Esophagus muscularis mucosa (tissue), 4 donors: Measurements from ENCODE around the gene NPRL2.

ENCODE experiments used
- EP300 ChIP-seq: sonication (generic); formaldehyde crosslinking; IDR thresholded peaks from one replicate; pipeline ENCODE4 v1.6.1; 2017; ENCODE audit warnings: antibody characterized with exemption
- POLR2A ChIP-seq: fragments of 450-650 bp; IDR thresholded peaks from one replicate; pipeline ENCODE4 v1.6.1; 2017; ENCODE audit warnings: antibody characterized with exemption, moderate library complexity, mild to moderate bottlenecking, low read depth
- POLR2AphosphoS5 ChIP-seq, 2 donors: sonication (generic); formaldehyde crosslinking; IDR thresholded peaks; one replicate each; pipeline ENCODE4 v1.6.1; 2017; ENCODE audit warnings: antibody characterized with exemption in 2 of 2
- TF ChIP-seq, protein P1 (sequence below), 3 experiments: fragments of 200-600 bp in 2 of 3; fragments of 450-650 bp in 1 of 3; sonication (generic) in 2 of 3; IDR thresholded peaks; one replicate each; pipeline ENCODE4 v1.5.1; 2017 to 2019; ENCODE audit warnings: antibody characterized with exemption in 3 of 3, mild to moderate bottlenecking in 2 of 3, moderate library complexity in 1 of 3

DNA sequence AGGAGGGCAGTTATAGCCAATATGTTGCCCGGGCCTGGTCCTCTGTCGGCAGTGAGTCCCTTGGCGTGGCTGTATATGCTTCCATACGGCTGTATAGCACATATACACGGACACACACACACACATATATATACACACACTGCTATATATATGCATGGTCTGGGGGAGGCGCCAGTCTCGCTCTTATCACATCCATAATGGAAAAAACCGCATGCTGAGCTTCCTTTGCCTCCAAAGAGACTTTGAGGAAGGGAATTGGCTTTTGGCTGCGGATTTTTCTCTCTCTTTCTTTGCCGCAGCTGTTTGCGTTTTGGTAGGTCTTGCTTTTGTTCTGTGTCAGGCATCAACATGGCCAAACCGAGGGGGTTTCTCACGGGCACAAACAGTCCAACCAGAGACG, 20.0 kb upstream of the NPRL2 start:
- TF ChIP-seq, protein P1, sequence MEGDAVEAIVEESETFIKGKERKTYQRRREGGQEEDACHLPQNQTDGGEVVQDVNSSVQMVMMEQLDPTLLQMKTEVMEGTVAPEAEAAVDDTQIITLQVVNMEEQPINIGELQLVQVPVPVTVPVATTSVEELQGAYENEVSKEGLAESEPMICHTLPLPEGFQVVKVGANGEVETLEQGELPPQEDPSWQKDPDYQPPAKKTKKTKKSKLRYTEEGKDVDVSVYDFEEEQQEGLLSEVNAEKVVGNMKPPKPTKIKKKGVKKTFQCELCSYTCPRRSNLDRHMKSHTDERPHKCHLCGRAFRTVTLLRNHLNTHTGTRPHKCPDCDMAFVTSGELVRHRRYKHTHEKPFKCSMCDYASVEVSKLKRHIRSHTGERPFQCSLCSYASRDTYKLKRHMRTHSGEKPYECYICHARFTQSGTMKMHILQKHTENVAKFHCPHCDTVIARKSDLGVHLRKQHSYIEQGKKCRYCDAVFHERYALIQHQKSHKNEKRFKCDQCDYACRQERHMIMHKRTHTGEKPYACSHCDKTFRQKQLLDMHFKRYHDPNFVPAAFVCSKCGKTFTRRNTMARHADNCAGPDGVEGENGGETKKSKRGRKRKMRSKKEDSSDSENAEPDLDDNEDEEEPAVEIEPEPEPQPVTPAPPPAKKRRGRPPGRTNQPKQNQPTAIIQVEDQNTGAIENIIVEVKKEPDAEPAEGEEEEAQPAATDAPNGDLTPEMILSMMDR (IDR thresholded peaks at IDR 0.05): no peak
- TF ChIP-seq POLR2A (no peak), POLR2AphosphoS5 (IDR thresholded peaks at IDR 0.05) (no peak), EP300 (no peak)
